HL-60 (cell line): ENCODE measurements around the gene ZFPL1.

Experiments
- DNase-seq, 2 experiments: peaks; one replicate each; pipeline ENCODE4 v3.0.0-alpha.2; 2010 to 2020; ENCODE audit warnings: low read depth in 1 of 2, low spot score in 1 of 2
- H3K27ac ChIP-seq: fragments of 250-450 bp; sonication (Bioruptor Pico); replicated peaks from 2 replicates; pipeline ENCODE4 v1.5.1; 2020; ENCODE audit warnings: mild to moderate bottlenecking, moderate library complexity
- H3K27me3 ChIP-seq: fragments of 250-450 bp; sonication (Bioruptor Pico); 2 replicates; pipeline ENCODE4 v1.5.1; 2021; ENCODE audit warnings: mild to moderate bottlenecking, moderate library complexity; ENCODE audit not compliant: insufficient read depth, poor library complexity, severe bottlenecking
- H3K4me3 ChIP-seq: replicated peaks from 2 replicates; pipeline ENCODE4 v1.5.1; 2011; ENCODE audit warnings: mild to moderate bottlenecking, control low read depth, low read length; ENCODE audit not compliant: insufficient read depth
- CTCF ChIP-seq: IDR thresholded peaks from one replicate; pipeline ENCODE4 v1.5.1; 2011; ENCODE audit warnings: low read length, control low read depth, inconsistent platforms; ENCODE audit not compliant: insufficient read depth
- GABPA ChIP-seq: IDR thresholded peaks from 2 replicates; pipeline ENCODE4 v1.6.1; 2012; ENCODE audit warnings: low read depth
- POLR2AphosphoS5 ChIP-seq: IDR thresholded peaks from 2 replicates; pipeline ENCODE4 v1.6.1; 2012; ENCODE audit warnings: low read depth
- REST ChIP-seq: IDR thresholded peaks from 2 replicates; pipeline ENCODE4 v1.6.1; 2012; ENCODE audit warnings: low read depth; ENCODE audit not compliant: insufficient replicate concordance
- SPI1 ChIP-seq: IDR thresholded peaks from 2 replicates; pipeline ENCODE4 v1.6.1; 2012; ENCODE audit warnings: low read depth, mild to moderate bottlenecking, borderline replicate concordance

Gene ZFPL1

GRCh38 chr11:65067446-65067845 lies 16.6 kb upstream of the ZFPL1 start:
- H3K4me3 ChIP-seq, result no peak overlapping the region
- no peaks in the 10 kb centered on the region for H3K27me3 ChIP-seq
- TF ChIP-seq SPI1 (no peak), CTCF (no peak), POLR2AphosphoS5 (no peak), GABPA (no peak), REST (no peak)
- DNase-seq, result no peak
- no peak overlapping the region for H3K27ac ChIP-seq

GRCh38 chr11:65069217-65069616 lies 14.8 kb upstream of the ZFPL1 start:
- H3K27me3 ChIP-seq, result no peaks in the 10 kb centered on the region
- TF ChIP-seq REST, result no peak
- TF ChIP-seq GABPA, result no peak
- TF ChIP-seq CTCF, result no peak
- TF ChIP-seq POLR2AphosphoS5, result no peak
- no peak for TF ChIP-seq SPI1
- DNase-seq, result peak; percentile 49 to 66
- no peak overlapping the region for H3K27ac ChIP-seq
- H3K4me3 ChIP-seq, result no peak overlapping the region

- no peak for TF ChIP-seq SPI1
- TF ChIP-seq GABPA, result no peak
- no peak for TF ChIP-seq REST
- no peak for TF ChIP-seq CTCF
- no peak for TF ChIP-seq POLR2AphosphoS5
- no peak for DNase-seq
- Histone ChIP-seq H3K27me3 (no peaks in the 10 kb centered on the region), H3K4me3 (no peak overlapping the region), H3K27ac (no peak overlapping the region)
Observed at GRCh38 chr11:65071907-65072630, 12.0 kb upstream of the ZFPL1 start.
